Measurements from ENCODE around the gene LAMA5.
A peak's percentile ranks its signal among the peaks of the same experiment; 100 is the strongest.

The LAMA5 gene

DNA sequence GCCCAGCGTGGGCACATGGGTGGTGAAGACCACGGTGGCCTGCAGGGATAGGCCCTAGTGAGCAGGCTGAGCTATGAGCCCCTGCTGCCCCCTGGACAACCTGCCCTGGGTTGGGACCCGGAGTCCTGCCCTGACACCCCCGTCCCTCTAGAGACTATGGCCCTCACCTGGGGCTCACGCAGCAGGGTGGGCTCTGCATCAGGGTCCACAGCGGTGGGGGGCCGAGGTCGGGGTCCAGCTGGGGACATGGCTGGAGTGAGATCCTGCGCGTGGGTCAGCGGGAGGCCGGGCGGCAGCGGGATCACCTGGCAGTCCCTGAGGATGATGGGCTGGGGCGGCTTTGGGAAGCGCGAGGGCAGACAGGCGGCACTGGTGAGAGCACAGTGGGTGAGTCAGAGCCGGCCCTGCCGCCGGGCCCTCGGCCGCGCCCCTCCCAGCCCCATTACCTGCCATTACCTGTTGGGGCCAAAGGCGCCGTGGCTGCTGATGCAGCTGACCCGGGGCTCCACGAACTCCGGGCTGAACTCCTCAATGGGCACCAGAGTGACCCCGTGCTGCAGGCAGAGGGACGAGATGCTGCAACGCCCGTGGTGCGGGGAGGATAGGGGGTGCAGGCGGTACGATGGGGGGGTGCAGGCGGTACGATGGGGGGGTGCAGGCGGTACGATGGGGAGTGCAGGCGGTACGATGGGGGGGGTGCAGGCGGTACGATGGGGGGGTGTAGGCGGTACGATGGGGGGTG lies 36.4 kb downstream of the LAMA5 start:
- DNase-seq (ENCODE audit: low read depth) = no peak

DNA sequence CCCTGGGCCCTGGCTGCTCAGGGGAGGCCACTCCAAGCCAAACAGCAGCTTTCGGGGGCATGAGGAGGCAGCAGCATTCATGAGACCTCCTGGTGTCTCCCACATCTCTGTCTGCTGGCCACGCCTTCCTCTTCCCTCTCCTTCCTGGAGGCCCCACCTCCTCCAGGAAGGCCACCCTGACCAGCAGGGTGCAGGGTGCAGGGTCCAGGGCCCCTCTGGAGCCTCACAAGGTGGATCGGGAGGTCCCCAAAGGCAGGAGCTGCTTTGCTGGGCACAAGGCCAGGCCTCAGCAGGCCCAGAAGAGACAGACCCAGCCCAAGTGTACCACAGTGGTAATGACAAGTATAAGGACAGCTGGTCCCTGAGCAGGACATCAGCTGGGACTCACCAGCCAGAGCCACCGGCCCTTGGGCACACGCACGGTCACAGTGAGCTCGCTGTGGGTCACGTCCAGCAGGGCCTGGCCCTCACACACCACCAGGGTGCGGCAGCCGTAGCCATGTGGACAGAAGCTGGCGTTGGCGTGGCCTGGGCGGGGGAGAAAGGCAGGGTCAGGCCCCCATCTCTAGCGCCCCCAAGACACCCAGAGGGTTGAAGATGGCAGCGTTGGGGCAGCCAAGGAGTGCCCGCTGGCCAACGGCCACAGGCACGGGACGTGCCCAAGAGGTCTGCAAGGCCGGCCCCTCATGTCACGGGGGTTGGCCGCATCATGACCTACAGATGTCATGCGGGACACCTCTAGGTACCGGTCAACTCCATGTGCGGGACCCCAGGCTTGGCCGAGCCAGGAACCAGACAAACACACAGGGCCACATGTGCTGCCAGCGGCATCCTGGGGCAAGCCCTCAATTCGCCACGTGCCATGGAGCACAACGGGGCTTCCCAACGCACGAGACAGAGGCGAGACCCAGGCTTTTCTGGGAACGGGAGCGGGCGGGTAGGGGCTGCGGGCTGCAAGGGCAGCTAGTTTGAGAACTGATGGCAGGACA lies 37.4 kb downstream of the LAMA5 start:
- no peak for DNase-seq (ENCODE audit: low read depth)

DNA sequence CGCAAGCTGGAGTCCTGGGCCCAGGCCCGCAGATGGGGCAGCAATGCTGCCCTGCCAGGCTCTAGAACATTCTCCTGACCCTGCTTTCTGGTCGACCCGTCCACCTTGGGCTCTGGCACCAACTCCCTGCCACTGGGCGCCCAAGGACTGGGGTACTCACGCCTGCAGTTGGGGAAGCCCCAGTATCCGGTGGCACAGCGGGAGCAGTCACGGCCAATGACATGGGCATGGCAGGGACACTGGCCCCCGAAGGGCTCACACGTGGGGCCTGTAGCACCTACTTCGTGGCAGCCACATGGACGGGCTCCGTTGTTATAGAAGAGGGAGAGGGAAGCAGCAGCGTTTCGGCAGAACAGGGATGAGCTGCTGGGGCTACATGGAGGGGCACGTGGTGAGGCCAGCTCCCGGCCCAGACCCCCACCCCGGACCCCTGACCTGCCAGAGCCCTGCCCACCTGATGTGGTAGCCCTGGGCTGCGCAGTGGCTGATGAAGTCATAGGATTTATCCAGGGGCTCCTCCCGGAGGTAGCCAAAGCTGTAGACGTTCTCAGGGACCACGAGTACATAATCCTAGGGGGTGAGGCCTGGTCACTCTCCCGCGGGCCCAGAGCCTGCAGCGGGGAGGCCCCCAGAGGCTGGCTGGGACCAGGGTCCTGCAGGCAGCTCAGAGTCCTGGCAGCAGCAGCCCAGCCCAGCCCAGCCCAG lies 38.3 kb downstream of the LAMA5 start:
- no peak for DNase-seq (ENCODE audit: low read depth)

DNA sequence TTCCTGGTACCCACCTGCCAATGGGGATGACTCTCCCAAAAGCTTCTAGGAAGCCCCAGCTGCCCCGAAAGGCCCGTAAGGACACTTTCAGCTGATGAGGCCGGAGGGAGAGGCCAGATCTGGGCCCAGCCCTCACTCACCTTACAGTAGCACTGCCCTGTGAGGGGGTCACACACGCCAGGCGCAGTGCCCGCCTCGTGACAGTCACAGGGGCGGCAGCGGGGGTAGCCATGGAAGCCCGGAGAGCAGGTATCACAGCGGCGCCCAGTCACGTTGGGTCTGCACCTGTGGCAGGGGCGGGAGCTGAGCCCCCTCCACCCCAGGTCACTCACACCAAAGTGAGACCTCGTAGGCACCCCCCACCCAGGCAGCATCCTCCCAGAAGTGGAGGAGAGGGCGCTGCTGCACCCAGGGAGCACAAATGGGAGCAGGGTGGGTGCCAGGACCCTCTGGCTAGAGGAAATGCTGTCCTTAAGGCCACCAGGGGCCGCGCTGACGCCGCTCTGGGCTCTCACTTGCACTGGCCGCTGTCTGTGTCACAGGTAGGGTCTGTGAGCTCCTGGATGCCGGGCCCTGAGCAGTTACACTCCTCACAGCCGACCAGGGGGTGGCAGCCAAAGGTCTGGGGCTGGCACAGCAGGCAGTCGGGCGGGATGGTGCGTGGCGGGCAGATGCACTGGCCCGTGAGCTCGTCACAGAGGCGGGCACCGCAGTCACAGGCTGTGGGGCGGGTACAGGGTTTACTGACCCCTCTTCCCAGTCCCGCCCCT lies 39.2 kb downstream of the LAMA5 start:
- no peak for DNase-seq (ENCODE audit: low read depth)

DNA sequence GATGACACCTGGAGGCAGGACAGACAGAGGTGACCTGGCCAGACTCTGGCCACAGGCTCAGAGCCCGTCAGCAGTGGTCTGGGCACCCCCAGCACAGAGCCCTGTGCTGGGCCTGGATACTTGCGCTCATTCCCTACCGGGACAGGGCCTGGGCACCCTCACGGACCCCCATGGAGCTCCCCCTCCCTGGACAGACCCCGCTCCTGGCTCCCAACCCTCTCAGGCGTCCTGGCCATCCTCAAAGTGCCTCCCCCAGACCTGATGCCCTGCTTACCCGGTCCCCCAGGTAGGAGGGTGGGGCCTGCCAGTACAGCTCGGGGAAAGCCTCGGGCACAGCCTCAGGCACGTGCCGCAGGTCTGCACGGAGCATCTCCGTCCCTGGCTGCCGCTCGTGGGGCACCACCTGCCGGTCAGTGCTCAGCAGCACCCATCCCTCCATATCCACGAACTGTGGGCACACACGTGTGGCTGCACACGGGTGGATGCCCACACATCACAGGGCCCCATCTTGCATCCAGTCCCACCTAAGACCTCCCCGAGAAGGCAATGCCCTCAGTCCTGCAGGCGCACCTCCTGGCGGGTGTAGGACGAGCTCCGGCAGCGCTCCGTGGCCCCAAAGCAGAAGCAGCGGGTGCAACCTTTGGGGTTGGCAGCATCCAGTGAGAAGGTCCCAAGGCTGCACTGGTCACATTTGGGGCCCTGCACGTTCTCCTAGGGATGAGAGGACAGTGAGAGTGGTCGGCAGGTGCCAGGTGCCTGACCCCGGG lies 40.0 kb downstream of the LAMA5 start:
- no peak for DNase-seq (ENCODE audit: low read depth)

DNA sequence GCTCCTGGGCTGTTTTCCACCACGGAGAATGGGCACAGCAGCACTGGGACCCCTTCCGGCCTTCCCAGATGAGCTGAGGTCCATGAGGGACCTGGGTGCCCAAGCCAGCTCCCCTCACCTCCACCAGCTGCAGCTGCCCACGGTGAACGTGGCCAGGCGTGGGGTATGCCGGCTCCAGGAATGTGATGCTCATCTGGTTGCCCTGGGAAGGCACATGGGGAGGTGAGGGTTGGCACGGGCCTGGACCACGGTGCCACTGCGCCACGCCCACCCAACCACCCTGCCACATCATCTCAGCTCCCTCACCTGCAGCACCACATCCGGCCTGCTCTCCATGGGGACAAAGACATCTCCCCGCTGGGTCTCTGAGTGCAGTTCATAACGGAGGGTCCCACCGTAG lies 40.6 kb downstream of the LAMA5 start:
- no peak for DNase-seq (ENCODE audit: low read depth)

DNA sequence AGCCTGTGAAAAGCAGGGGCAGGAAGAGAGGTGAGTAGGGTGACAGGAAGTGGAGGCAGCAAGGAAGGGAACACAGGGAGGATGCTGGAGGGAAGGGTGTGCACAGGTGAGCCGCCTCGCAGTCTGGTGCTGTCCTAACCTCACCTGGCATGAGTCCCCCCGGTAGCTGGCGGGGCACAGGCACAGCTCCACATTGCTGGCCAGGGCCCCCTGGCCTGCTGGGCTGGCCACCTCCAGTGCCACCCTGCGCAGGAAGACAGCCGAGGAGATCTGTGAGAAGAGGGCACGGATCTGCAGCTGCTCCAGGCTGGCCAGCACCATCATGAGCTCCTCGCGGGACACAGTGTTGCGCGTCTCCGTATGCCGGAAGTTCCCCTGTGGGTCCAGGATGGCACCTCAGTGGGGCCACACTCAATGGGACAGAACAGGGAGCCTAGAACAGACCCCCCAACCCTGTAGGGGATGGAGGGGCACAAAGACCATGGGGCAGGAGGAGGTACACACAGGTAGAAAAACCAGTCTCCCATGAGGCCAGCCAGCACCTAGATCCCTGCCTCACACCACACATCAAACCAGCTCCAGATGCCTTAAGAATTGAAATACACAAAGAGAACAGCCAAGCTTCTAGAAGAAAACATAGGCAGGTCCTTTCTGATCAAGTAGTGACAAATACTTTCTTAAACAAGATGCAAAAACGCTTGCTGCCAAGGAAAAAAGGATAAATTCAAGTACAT lies 41.8 kb downstream of the LAMA5 start:
- DNase-seq (ENCODE audit: low read depth) = no peak

DNA sequence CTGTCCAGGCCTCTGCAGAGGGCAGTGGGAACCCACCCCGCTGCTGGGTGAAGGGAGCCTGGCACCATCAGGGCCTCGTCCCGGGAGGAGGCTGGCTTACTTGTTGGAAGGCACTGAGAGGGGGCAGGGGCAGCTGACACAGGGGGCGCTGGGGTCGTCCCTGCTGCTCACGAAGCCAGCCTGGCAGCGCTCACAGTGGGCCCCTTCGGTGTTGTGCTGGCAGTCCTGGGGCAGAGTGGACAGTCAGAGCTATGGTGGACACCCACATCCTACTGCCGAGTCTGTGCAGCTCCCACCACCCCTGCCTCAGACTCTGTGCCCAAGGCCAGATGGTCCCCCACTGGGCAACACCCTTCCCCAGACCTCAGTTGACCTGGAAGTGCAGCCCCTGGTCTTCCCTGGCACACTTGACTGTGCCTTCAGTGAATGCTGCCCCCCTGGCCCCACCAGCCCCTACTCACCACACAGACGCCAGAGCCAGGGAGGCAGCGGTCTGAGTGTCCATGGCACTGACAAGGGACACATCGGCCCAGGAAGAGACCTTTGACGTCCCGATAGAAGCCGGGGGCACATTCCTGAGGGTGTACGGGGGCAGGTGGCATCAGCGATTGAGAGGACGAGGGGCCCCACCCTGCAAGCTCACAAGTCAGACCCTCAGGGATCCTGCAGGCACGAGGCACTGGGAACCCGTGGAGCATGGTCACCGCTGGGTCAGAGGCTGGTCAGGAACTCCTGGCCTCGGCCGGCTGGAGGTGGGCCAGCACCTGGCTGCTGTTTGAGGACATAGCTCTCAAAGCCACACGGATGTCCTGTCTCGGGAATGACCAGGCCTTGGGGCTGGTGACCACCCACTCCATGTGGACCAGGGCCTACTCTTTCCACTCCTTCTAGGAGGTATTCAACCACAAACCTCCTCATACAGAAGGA lies 42.9 kb downstream of the LAMA5 start:
- DNase-seq (ENCODE audit: low read depth) = no peak

DNA sequence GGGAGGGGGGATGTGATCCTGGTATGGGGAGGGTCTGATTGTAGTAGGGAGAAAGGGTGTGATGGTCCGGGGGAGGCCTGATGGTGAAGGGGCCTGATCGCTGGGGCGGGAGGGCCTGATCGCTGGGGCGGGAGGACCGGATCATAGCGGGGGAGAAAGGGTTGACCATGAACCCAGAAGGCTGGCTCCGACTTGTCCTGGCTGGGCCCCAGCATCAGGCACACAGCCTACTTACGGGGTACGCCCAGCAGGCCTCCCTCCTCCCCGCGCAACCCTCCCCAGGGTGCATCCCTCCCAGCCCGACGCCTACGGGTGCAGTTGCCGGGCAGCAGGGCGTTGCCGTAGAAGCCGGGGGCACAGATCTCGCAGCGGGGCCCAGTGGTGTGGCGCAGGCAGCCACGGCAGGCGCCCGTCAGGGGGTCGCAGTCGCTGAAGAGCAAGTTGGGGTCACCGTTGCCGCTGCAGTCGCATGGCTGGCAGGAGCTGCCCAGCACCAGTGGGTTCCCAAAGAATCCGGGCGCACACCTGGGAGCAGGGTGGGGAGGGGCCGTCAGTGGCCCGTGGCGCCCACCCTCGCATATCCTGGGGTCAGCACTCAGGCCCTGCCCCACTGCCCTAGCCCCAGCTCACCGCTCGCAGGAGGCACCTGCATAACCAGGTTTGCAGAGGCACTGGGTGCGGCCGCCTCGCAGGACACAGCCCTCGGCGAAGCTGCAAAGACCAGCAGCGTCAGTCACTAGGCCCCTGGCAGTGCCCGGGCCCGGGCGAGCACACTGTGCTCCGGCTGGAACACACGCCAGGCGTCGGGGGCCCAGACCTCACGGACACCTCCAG lies 43.7 kb downstream of the LAMA5 start:
- no peak for DNase-seq (ENCODE audit: low read depth)

DNA sequence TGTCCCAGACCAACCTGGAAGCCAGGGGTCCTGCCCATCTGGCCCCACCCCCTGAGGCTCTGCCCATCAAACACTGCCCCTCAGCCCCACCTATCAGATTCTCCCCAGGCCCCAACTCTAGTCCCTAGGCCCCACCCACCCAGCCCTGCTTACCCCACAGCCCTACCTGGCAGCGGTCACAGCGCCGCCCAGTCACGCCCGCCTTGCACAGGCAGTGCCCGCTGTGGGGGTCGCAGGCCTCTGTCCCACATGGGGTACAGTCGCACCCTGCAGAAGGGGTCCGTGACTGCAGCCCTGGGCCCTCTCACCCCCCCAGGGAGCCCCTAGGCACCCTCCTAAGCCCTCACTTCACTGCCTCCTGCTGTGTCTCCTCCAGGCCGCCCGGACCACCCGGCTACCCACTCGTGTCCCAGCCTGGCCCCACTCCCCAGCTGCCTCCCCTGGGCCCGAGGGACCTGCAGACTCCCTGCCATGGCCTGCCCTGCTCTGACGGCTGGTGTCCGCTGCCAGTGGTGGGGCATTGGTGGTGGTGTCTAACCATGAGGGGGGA lies 44.5 kb downstream of the LAMA5 start:
- DNase-seq (ENCODE audit: low read depth) = no peak

DNA sequence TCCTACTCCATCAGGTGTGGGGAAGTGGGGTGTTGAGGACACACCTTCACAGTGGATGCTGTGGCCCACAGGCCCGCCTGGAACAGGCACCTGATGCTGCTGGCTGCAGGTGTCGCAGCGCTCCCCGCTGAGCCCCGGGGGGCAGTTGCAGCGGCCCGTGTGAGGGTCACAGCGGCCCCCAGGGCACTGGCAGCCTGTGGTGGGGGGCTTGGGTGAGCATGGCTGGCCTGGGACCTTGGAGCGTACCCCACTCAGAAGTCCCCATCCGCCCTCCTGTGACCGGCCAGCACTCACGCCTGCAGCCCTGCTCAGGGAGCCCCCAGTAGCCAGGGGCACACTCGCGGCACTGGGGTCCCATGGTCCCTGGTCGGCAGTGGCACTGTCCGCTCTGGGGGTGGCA lies 45.1 kb downstream of the LAMA5 start:
- DNase-seq (ENCODE audit: low read depth) = no peak

DNA sequence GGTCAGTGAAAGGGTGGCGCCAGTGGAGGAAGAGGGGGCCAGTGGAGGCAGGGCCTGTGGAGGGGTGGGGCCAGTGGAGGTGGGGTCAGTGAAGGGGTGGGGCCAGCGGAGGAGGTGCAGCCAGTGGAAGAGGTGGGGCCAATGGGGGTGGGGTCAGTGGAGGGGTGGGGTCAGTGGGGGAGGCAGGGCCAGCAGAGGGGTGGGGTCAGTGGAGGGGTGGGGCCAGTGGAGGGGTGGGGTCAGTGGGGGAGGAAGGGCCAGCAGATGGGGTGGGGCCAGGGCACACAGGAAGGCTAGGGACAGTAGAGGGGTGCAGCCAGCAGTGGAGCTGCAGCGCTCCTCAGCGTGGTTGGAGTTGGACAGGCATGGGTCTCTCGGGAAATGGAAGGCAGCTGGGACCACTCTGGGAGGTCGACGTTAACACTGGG lies 45.6 kb downstream of the LAMA5 start:
- DNase-seq (ENCODE audit: low read depth) = peak; percentile 65

DNA sequence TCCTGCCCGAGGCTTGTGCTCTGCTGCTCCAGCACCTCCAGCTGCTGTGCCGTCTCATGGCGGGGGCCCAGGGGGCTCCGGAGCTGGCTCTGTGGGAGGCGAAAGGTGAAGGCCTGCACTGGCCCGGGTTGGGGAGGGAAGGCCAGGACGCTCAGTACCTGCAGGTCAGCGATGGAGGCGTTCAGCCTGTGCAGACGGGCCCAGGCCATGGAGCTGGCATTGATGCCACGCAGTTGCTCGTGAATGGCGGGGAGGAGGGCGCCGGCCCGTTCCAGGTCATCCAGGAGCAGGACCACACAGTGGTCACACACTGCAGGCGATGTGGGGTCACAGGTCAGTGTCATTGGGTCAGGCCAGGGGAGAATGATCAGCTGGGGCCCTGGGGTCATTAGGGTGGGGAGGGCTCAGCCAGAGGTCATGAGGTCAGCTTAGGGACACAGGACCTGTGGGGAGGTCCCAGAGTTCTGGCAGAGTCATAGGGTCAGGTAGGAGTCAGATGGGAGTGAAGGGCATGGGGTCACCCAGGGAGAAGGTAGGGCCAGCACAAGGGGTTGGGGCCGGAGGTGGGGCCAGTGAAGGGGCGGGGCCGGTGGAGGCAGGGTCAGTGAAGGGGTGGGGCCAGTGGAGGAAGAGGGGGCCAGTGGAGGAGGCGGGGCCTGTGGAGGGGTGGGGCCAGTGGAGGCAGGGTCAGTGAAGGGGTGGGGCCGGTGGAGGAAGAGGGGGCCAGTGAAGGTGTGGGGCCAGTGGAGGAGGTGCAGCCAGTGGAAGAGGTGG lies 46.3 kb downstream of the LAMA5 start:
- DNase-seq (ENCODE audit: low read depth) = peak; percentile 49

DNA sequence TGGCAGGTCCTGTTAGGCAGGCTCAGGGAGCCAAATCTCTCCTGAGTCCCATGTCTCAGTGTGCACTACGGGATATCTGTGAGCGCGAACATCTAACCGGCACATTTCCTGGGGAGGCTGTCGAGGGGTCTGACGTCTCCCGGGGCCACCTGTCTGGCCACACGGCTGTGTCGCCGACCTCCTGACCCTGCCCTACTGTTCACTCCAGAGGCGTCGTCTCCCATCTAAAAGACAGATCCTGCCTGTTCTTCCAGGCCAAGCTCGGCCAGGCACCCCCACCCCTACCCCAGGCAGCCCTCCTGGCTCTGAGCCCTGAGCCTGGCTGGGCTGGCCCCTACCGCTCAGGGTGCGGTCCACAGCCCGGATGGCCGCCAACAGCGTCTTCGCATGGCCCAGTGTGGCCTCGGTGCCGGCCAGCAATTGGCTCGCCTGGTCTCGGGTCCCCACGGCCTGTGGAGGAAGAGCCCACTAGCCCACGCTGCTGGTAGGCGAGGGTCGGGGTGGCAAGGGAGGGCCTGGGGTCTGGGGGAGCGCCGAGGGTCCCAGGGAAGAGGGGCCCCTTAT lies 47.7 kb downstream of the LAMA5 start:
- no peak for DNase-seq (ENCODE audit: low read depth)

DNA sequence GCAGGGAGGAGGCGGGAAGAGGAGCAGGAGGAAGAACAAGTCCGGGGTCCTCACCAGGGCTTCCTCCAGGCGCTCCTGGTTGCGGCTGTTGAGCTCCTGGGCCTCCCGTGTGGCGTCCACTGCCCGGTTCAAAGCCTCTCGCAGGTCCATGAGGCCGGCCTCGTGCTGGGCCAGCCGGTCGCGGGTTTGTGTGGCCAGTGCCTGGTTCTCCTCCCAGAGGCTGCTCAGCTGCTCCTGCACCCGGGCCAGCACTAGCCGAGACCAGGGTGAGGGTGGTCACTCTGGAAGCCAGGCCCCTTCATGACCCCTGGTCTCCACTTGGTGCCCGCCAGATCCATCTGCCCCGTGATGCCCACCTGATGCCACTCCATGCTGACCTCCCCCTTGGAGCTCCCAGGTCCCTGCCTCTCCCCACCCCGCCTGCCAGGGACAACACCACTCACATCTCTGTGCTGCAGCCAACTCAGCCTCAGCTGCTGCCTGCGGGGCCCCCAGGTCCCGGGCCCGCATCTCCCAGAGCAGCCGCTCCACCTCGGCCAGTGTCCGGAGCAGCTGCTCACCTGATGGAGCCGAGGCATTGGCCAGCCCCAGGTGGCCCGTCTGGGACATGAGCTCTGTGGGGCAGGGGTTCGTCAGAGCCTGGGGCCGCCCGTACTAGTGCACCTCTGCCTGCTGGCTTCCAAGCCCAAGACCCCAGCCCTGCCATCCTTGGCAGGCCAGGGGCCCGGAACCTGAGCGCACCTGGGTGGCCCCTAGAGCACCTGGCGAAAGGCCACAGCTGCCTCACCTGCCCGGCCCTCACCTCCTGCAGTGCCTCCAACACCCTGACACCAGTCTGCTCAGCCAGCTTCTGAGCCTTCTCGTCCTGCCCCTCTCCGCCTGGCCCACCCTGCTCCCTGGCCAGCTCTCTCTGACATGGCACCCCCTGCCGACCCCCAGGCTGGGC lies 48.4 kb downstream of the LAMA5 start:
- no peak for DNase-seq (ENCODE audit: low read depth)

Measured in CMK (cell line).